IMR-90 (cell line): ENCODE measurements around the gene OGFR. TPM values are rescaled to one million over a fixed set of nuclear protein-coding genes. Genes with fewer than 3 reads are reported as not detected.

Experiments used
- ATAC-seq: fragments of 200-7000 bp; cut with Tn5 transposase; 2 replicates; pipeline ENCODE4 v1.9.1; 2020; ENCODE audit warnings: low read depth, mild to moderate bottlenecking, moderate library complexity
- BruUV-seq: library from RNA; stranded (reverse); fragments of 400-500 nt; replicated peaks from 2 replicates; lab custom pipeline; 2021; lab: Mats Ljungman, UMichigan
- CTCF ChIA-PET: fragments of 300-600 bp; formaldehyde crosslinking; extraction: SDS; loops from one replicate; lab custom pipeline; 2021; ENCODE audit warnings: antibody characterized with exemption; lab: Yijun Ruan, JAX
- POLR2A ChIA-PET: fragments of 300-600 bp; sonication (Branson Sonifier 250); formaldehyde crosslinking; loops from one replicate; lab custom pipeline; 2022; ENCODE audit warnings: antibody characterized with exemption; ENCODE audit not compliant: unreplicated experiment; lab: Charles Lee
- DNase-seq: peaks from one replicate; pipeline ENCODE4 v3.0.0; 2013
- H2AFZ ChIP-seq: replicated peaks from 2 replicates; pipeline ENCODE3; 2013; ENCODE audit warnings: low read length, mild to moderate bottlenecking; ENCODE audit not compliant: poor library complexity
- H2AK5ac ChIP-seq: 2 replicates; pipeline ENCODE4 v1.6.1; 2013; ENCODE audit warnings: low read depth, low read length, inconsistent platforms
- H2AK9ac ChIP-seq: replicated peaks from 2 replicates; pipeline ENCODE3; 2013; ENCODE audit warnings: mild to moderate bottlenecking, low read depth, low read length, moderate library complexity; ENCODE audit not compliant: poor library complexity
- H2BK120ac ChIP-seq: 2 replicates; pipeline ENCODE4 v1.6.1; 2013; ENCODE audit warnings: low read depth, low read length, inconsistent platforms
- H2BK15ac ChIP-seq: 3 replicates; pipeline ENCODE4 v1.6.1; 2013; ENCODE audit warnings: low read depth, low read length, inconsistent platforms
- H2BK20ac ChIP-seq: 2 replicates; pipeline ENCODE4 v1.6.1; 2013; ENCODE audit warnings: low read depth, mild to moderate bottlenecking, inconsistent platforms, low read length, moderate library complexity
- H2BK5ac ChIP-seq: 2 replicates; pipeline ENCODE4 v1.6.1; 2013; ENCODE audit warnings: mild to moderate bottlenecking, low read depth, low read length, inconsistent platforms; ENCODE audit not compliant: poor library complexity, severe bottlenecking
- H3K14ac ChIP-seq: replicated peaks from 2 replicates; pipeline ENCODE4 v1.6.1; 2013; ENCODE audit warnings: low read depth, low read length, inconsistent platforms
- H3K18ac ChIP-seq: 2 replicates; pipeline ENCODE4 v1.6.1; 2013; ENCODE audit warnings: low read depth, low read length, control low read depth
- H3K23ac ChIP-seq: 2 replicates; pipeline ENCODE4 v1.6.1; 2013; ENCODE audit warnings: low read depth, low read length, inconsistent platforms
- H3K27ac ChIP-seq: 2 replicates; pipeline ENCODE4 v1.5.1; 2013; ENCODE audit warnings: mild to moderate bottlenecking, control low read depth, low read length; ENCODE audit not compliant: insufficient read depth
- H3K27me3 ChIP-seq: 2 replicates; pipeline ENCODE4 v1.6.1; 2013; ENCODE audit warnings: low read length; ENCODE audit not compliant: control insufficient read depth, insufficient read depth
- H3K36me3 ChIP-seq: 2 replicates; pipeline ENCODE4 v1.6.1; 2013; ENCODE audit warnings: low read length, mixed read lengths; ENCODE audit not compliant: control insufficient read depth, insufficient read depth
- H3K4ac ChIP-seq: 2 replicates; pipeline ENCODE4 v1.6.1; 2013; ENCODE audit warnings: low read depth, low read length, inconsistent platforms
- H3K4me1 ChIP-seq: 2 replicates; pipeline ENCODE4 v1.6.1; 2013; ENCODE audit warnings: low read length, mixed read lengths; ENCODE audit not compliant: control insufficient read depth, insufficient read depth
- H3K4me2 ChIP-seq: 2 replicates; pipeline ENCODE4 v1.6.1; 2013; ENCODE audit warnings: low read depth, mild to moderate bottlenecking, control low read depth, low read length, moderate library complexity
- H3K4me3 ChIP-seq: 2 replicates; pipeline ENCODE4 v1.5.1; 2013; ENCODE audit warnings: low read depth, mild to moderate bottlenecking, control low read depth, low read length, moderate library complexity; ENCODE audit not compliant: insufficient read depth
- H3K56ac ChIP-seq: 2 replicates; pipeline ENCODE4 v1.6.1; 2013; ENCODE audit warnings: low read length, inconsistent platforms; ENCODE audit not compliant: insufficient read depth; ENCODE audit errors: extremely low read depth
- H3K79me1 ChIP-seq, 2 experiments: 2 replicates each; pipeline ENCODE4 v1.6.1; 2013; ENCODE audit warnings: low read length in 2 of 2, inconsistent platforms in 1 of 2, low read depth in 1 of 2
- H3K9ac ChIP-seq: 2 replicates; pipeline ENCODE4 v1.6.1; 2013; ENCODE audit warnings: low read depth, low read length, control low read depth
- H3K9me1 ChIP-seq: 2 replicates; pipeline ENCODE4 v1.6.1; 2013; ENCODE audit warnings: low read length, inconsistent platforms; ENCODE audit not compliant: insufficient read depth
- H3K9me3 ChIP-seq: 2 replicates; pipeline ENCODE4 v1.6.1; 2013; ENCODE audit warnings: low read length; ENCODE audit not compliant: control insufficient read depth, insufficient read depth
- H4K20me1 ChIP-seq: 2 replicates; pipeline ENCODE4 v1.6.1; 2013; ENCODE audit warnings: low read length, inconsistent platforms; ENCODE audit not compliant: insufficient read depth
- H4K5ac ChIP-seq: 2 replicates; pipeline ENCODE4 v1.6.1; 2013; ENCODE audit warnings: mild to moderate bottlenecking, low read depth, low read length, control low read depth
- H4K8ac ChIP-seq, 2 experiments: 2 replicates each; pipeline ENCODE4 v1.6.1; 2013; ENCODE audit warnings: low read depth in 2 of 2, low read length in 2 of 2, control low read depth in 1 of 2, inconsistent platforms in 1 of 2
- H4K91ac ChIP-seq: 2 replicates; pipeline ENCODE4 v1.6.1; 2013; ENCODE audit warnings: low read depth, low read length, inconsistent platforms; ENCODE audit not compliant: insufficient read depth
- BHLHE40 ChIP-seq: fragments of 150-350 bp; IDR thresholded peaks from 2 replicates; pipeline ENCODE4 v1.6.1; 2016; ENCODE audit warnings: mild to moderate bottlenecking, low read depth, low read length
- CEBPB ChIP-seq: IDR thresholded peaks from 2 replicates; pipeline ENCODE4 v1.6.1; 2012; ENCODE audit warnings: low read depth, low read length, improper control_type of control experiment
- CHD1 ChIP-seq: IDR thresholded peaks from 2 replicates; pipeline ENCODE4 v1.6.1; 2012; ENCODE audit warnings: low read depth, low read length, improper control_type of control experiment
- ELK1 ChIP-seq: fragments of 150-350 bp; IDR thresholded peaks from 2 replicates; pipeline ENCODE4 v1.6.1; 2016; ENCODE audit warnings: low read depth, mild to moderate bottlenecking, low read length, moderate library complexity, borderline replicate concordance
- FOS ChIP-seq: fragments of 150-350 bp; IDR thresholded peaks from 2 replicates; pipeline ENCODE4 v1.6.1; 2016; ENCODE audit warnings: low read depth, low read length
- MAFK ChIP-seq: IDR thresholded peaks from 2 replicates; pipeline ENCODE4 v1.6.1; 2012; ENCODE audit warnings: low read depth, low read length, improper control_type of control experiment
- MAZ ChIP-seq: IDR thresholded peaks from 2 replicates; pipeline ENCODE4 v1.6.1; 2012; ENCODE audit warnings: low read depth, mild to moderate bottlenecking, low read length, improper control_type of control experiment, moderate library complexity, borderline replicate concordance
- MXI1 ChIP-seq: IDR thresholded peaks from 2 replicates; pipeline ENCODE4 v1.6.1; 2012; ENCODE audit warnings: low read depth, mild to moderate bottlenecking, low read length, moderate library complexity, borderline replicate concordance
- NFE2L2 ChIP-seq: fragments of 150-350 bp; IDR thresholded peaks from 2 replicates; pipeline ENCODE4 v1.6.1; 2016; ENCODE audit warnings: low read depth, mild to moderate bottlenecking, low read length
- POLR2A ChIP-seq: IDR thresholded peaks from 2 replicates; pipeline ENCODE4 v1.6.1; 2012; ENCODE audit warnings: mild to moderate bottlenecking, low read depth, low read length
- RAD21 ChIP-seq: IDR thresholded peaks from 2 replicates; pipeline ENCODE4 v1.6.1; 2012; ENCODE audit warnings: low read length, improper control_type of control experiment
- RCOR1 ChIP-seq: IDR thresholded peaks from 2 replicates; pipeline ENCODE4 v1.6.1; 2012; ENCODE audit warnings: mild to moderate bottlenecking, low read length, improper control_type of control experiment; ENCODE audit not compliant: insufficient replicate concordance
- RFX5 ChIP-seq: IDR thresholded peaks from 2 replicates; pipeline ENCODE4 v1.8.0; 2012; ENCODE audit warnings: low read depth, mild to moderate bottlenecking, low read length, moderate library complexity
- SMC3 ChIP-seq: fragments of 150-350 bp; IDR thresholded peaks from 2 replicates; pipeline ENCODE4 v1.6.1; 2016; ENCODE audit warnings: low read depth, mild to moderate bottlenecking, antibody characterized with exemption, low read length, moderate library complexity
- USF2 ChIP-seq: fragments of 150-350 bp; IDR thresholded peaks from 2 replicates; pipeline ENCODE4 v1.6.1; 2017; ENCODE audit warnings: mild to moderate bottlenecking, antibody characterized with exemption, low read length, low read depth
- WGBS, 2 experiments: methylation state at CpG; one replicate each; pipeline versions ENCODE4 v1.1.5 to v1.1.7; 2013; ENCODE audit warnings: missing lambda C conversion rate in 2 of 2; ENCODE audit not compliant: insufficient read length in 1 of 2; ENCODE audit errors: extremely low coverage in 2 of 2; 5-methylcytosine and 5-hydroxymethylcytosine counted together
- dilution Hi-C: fragments of 300-500 bp; cut with HindIII; formaldehyde crosslinking; loops from one replicate; pipeline ENCODE4 v1.14.3; 2018; ENCODE audit warnings: low sequenced_read_pairs; ENCODE audit not compliant: unreplicated experiment
- in situ Hi-C: fragments of 300-500 bp; cut with MboI; formaldehyde crosslinking; loops from 3 replicates; pipeline ENCODE4 v1.14.3; 2019; ENCODE audit warnings: low sequenced_read_pairs, inconsistent platforms, mixed read lengths
- intact Hi-C: fragments of 100-400 bp; cut with micrococcal nuclease; formaldehyde crosslinking; loops from 2 replicates; pipeline ENCODE4 v1.10.0; 2022
- polyA plus RNA-seq, 3 experiments: library from polyadenylated mRNA; depleted of rRNA; stranded (reverse); fragments of >200 nt; gene quantifications; 2 replicates each; pipeline ENCODE4 v1.2.3, GENCODE V29; 2012; ENCODE audit warnings: low replicate concordance in 1 of 3
- total RNA-seq: library from RNA; depleted of rRNA; stranded (reverse); fragments of >200 nt; gene quantifications from 2 replicates; pipeline ENCODE4 v1.2.3, GENCODE V29; 2012

OGFR gene
- total and polyA plus RNA-seq, 2 of the 4 experiments (the other 2 are of a cell fraction), result 22.4 to 30.1 TPM

DNA sequence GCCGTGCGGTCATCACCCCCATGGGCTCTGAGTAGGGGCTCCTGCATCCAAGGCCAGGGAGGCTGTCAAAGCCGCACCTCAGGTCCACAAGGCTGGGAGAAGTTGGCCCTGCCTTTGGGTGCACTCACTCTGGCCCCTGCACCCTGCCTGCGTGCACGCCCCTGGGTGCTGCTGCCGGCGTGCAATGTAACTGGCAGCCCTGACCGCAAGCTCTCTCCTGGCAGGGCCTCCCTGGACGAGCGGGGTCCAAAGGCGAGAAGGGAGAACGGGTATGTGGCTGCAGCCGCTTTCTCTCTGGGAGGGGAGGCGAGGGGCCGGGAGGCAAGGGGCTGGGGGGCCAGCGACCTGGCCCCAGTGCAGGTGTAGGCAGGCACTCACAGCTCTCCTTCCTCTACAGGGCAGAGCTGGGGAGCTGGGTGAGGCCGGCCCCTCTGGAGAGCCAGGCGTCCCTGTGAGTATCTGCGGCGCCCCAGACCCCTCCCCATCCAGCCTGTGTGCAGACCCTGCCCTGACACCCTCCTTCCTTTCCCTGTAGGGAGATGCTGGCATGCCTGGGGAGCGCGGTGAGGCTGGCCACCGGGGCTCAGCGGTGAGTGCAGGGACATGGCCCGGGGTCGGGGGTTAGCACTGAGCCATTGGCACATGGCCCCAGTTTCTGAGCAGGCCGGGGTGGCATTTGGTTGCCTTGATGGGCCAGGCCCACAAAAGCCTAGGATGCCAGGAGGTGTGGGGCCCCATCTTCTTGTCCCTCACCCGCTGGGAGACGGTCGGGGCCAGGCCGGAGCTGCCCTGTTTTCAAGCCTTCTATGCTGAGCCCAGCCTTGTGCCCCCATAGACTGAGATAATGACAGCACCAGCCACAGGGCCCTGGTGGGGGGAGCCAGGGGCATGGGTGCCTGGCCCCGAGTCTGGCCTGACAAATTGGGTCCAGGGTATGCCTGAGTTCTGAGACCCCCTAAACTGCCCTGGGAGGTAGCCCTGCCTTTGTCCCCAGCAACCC is 24.9 kb downstream of the OGFR start:
- Histone ChIP-seq H2BK120ac (no peak overlapping the region), H3K9me1 (no peaks in the 10 kb centered on the region; the same call in 1 of the 2 replicates), H3K27me3 (no peaks in the 10 kb centered on the region), H3K4ac (no peak overlapping the region), H2AK5ac (no peak overlapping the region), H3K27ac (no peak overlapping the region), H3K36me3 (no peaks in the 10 kb centered on the region), H3K14ac (no peak overlapping the region), H3K56ac (no peak overlapping the region), H4K8ac (no peak overlapping the region), H3K4me2 (no peak overlapping the region), H4K91ac (no peak overlapping the region), H2BK20ac (no peak overlapping the region), H3K79me1 (no peaks in the 10 kb centered on the region), H4K20me1 (no peaks in the 10 kb centered on the region), H3K9me3 (no peaks in the 10 kb centered on the region), H2BK5ac (no peak overlapping the region), H4K5ac (no peak overlapping the region), H3K9ac (no peak overlapping the region), H3K4me1 (peaks cover 3% of the 10 kb centered on the region; the same call in 1 of the 2 replicates), H2AFZ (peak overlapping the region; percentile 33), H3K18ac (no peak overlapping the region), H2BK15ac (no peak overlapping the region), H2AK9ac (peak overlapping the region; percentile 28), H3K23ac (no peak overlapping the region), H3K4me3 (no peak overlapping the region)
- no peak for DNase-seq
- dilution Hi-C loops, result no loop called here
- ChIA-PET CTCF (no interaction called here), POLR2A (no interaction called here)
- in situ Hi-C loops, result no loop called here
- TF ChIP-seq USF2, result no peak
- no peak for TF ChIP-seq FOS
- no peak for TF ChIP-seq RFX5
- no peak for TF ChIP-seq POLR2A
- TF ChIP-seq MXI1, result no peak
- TF ChIP-seq CEBPB, result no peak
- TF ChIP-seq RAD21, result no peak
- no peak for TF ChIP-seq MAZ
- TF ChIP-seq ELK1, result no peak
- TF ChIP-seq CHD1, result no peak
- TF ChIP-seq RCOR1, result no peak
- TF ChIP-seq BHLHE40, result no peak
- TF ChIP-seq SMC3, result no peak
- TF ChIP-seq MAFK, result no peak
- TF ChIP-seq NFE2L2, result no peak
- no TSS peak for BruUV-seq
- WGBS, 2 experiments, result 93% methylated on average over 17 of the region's 32 CpGs; no CpG with 5 or more reads in 1 of the 2 experiments
- intact Hi-C loops, result no loop called here
- ATAC-seq, result no peak
